ENCODE measurements around the gene KLHDC4.
"Not testable (repeated sequence)": the region's sequence is repeated elsewhere in the genome, so short reads cannot be mapped to it uniquely, and the experiment has no call there.

The KLHDC4 gene

GRCh38 chr16:87787451-87788091, 21.8 kb upstream of the KLHDC4 start:
- not testable (repeated sequence) for DNase-seq

DNA sequence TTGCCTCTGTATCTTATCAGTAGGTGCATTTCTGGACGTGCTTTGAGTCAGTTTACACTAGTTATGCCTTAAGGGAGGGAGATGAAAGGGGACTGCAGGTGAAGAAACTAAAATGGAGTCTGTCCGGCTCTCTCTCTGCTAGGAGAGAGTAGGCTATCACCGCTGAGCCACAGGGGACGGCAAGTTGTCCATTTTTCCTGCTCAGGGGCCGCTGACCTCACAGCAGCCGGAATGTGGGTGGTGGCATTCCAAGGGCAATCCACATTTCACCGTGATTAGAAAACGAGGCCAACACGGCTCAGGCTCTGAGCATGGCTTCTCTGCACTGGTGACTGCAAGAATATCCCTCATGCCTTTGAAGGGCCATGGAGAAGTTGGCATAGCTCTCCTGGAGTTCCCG, 19.0 kb upstream of the KLHDC4 start:
- DNase-seq = peak; percentile 11

GRCh38 chr16:87782033-87782432, 16.2 kb upstream of the KLHDC4 start:
- no peak for DNase-seq

GRCh38 chr16:87780385-87780989, 14.7 kb upstream of the KLHDC4 start:
- peak; percentile 35 for DNase-seq

- peak; percentile 80 for DNase-seq
Observed at GRCh38 chr16:87778830-87779579, 13.2 kb upstream of the KLHDC4 start.

DNA sequence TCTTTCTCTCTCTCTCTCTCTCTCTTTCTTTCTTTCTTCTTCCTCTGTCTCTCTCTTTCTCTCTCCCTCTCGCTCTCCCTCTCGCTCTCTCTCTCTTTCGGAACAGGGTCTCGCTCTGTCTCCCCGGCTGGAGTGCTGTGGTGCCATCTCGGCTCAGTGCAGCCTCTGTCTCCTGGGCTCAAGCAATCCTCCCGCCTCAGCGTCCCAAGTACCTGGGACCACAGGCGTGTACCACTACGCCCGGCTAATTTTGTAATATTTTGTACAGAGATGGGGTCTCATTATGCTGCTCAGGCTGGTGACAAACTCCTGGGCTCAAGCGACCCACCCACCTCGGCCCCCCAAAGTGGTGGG, 12.7 kb upstream of the KLHDC4 start:
- DNase-seq = no peak

- DNase-seq = not testable (repeated sequence)
Observed at GRCh38 chr16:87773836-87774235, 8.1 kb upstream of the KLHDC4 start.

GRCh38 chr16:87767456-87767855, 1.7 kb upstream of the KLHDC4 start:
- not testable (repeated sequence) for DNase-seq

DNA sequence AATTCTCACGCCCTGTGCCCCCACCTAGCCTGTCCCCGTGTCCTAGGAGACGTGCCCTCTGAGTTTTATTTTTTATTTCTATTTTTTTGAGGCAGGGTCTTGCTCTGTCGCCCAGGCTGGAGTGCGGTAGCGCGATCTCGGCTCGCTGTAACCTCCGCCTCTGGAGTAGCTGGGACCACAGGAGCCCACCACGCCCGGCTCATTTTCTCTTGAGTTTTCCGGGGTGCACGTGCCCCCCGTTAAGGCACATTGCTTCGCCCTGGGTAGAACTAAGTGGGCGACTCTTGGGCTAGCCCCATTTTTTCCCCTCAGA, 655 bp upstream of the KLHDC4 start:
- no peak for DNase-seq

DNA sequence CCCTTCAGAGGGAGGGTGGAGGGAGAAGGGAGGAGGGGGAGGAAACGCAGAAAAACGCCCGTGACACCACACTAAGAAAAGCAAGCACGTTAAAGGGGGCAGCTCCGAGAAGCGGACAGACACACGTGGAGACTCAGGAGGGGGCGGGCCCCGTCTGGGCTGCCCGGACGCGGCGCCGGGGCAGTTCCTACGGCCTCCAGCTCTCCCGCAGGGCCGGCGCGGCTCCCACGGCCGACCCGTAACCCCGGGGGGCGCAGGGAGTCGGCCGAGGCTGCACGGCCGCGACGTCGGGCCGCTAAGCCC, 362 bp downstream of the KLHDC4 start:
- no peak for DNase-seq

DNA sequence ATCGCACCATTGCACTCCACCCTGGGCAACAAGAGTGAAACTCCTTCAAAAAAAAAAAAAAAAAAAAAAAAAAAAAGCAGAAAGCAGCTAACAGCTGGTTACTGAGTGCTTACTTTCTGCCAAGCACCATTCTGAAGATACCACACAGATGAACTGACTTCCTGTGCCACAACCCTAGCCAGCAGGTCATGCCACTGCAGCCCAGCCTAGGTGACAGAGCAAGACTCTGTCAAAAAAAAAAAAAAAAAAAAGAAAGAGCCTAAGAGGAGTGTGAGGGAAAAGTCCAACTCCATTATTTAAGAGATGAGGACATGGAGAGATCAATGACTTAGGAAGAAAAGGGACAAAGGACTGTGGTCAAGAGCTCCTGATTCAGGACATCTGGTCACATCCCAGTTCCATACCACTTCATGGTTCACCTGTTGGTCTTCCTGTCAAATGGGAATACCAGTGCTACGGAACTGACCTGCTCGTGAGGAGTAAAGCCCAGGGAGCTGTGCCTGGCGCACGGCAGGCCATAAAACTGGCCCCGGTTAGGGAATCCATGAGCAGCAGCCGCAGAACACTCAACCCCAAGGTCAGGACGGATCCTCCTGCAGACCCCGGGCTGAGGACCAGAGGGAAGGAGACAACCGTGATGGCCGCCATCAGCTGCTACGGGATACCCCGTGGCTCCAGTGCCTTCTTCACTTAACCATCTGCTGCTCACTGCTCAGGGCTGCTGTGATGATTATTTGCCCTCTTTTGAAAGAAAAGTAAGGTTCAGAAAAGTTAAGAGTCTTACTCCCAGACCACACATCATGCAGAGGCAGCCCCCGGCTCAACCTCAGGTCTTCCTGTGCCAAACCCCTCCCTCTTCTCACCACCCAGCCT, 950 bp downstream of the KLHDC4 start:
- no peak for DNase-seq

DNA sequence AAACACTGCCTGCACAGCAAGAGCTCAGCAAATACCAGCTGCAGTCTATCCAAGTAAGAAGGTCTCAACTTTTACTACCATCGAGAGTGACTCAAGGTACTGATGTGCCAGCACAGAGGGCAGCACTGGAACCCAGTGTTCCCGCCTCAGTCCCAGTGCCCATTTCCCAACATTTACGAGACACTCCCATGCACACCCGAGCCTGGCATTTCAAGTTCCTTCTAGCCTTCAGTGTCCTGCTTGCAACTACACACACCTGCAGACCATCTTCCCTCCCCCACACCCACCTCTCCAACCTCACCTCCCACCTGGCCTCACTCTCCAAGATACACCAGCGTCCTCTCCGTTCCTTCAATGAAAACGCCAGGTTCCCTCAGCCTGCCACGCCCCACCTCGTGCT, 3.2 kb downstream of the KLHDC4 start:
- DNase-seq = no peak

GRCh38 chr16:87762071-87762571, 3.7 kb downstream of the KLHDC4 start:
- DNase-seq = no peak

GRCh38 chr16:87761060-87761459, 4.7 kb downstream of the KLHDC4 start:
- no peak for DNase-seq

DNA sequence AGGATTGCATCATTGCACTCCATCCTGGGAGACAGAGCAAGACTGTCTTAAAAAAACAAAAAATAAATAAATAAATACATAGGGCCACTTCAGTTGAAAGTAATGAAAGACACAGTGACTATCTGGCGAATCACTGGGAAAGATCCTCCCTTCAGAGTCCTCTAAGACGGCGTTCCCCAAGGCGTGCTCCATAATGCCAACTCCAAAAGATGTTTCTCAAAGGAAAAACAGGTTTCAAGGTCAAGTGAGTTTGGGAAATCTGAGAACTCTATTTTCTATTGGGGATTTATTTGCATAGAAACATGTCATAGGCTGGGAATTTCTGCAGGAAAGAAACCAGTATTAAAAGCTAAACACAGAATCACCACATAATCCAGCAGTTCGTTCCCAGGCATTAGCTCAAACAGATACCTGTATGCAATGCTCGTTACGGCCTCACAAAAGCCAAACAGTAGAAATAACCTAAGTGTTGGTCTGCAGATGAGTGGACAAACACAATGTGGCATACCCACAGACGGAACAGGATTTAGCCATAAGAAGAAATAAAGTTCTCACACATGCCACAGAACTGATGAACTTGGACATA, 7.9 kb downstream of the KLHDC4 start:
- DNase-seq = peak; percentile 81

DNA sequence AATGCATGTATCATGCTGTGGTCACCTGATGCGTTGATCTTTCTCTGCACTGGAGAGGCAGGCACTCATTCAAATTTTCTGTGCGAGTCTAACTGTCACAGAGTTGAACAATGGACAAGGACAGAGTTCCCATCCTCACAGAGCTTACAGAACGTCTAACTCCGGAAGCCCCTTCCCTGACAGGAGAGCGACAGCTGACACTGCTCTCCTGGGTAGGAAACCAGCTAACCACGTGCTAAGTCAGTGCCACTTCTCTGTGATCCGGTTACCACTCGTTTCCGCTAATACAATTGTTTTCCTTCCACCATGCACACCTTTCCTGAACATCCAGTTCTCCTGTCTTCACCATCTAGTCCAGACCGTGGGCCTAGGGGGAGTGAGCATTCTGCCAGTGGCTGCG, 11.3 kb downstream of the KLHDC4 start:
- no peak for DNase-seq

DNA sequence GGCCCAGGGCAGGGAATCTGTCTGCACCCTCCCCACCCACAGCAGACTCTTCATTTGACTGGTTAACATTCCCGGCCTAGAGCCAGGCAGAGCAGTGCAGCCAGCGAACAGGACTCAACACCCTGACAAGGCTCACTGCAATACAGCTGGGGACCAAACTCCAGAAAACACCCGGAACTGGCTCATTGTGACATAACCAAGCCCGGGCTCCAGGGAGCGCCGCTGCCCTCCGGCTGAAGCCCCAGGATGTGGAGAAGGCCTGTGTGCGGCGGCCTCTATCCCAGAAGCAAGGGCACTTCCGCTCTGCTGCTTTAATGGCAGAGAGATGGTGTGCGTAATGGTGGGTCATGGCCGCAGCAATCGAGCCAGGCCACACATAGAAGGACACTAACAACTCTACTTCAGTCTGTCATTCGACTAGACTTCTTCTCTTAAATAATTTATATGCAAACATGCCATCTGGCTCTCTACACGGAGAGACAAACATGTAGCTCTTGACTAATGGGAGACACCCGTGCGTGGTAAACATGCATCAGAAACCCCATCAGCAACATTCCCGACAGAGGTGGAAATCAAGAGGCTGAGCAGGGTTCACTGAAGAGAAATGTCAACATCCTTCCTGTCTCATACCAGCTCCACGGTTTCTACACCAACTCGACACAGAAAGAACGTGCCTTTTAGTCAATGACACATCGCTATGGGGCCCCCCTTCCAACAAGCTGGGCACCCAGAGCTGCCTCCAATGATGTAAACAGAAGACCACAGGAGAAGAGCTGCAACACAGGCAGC, 18.0 kb downstream of the KLHDC4 start:
- DNase-seq = no peak

DNA sequence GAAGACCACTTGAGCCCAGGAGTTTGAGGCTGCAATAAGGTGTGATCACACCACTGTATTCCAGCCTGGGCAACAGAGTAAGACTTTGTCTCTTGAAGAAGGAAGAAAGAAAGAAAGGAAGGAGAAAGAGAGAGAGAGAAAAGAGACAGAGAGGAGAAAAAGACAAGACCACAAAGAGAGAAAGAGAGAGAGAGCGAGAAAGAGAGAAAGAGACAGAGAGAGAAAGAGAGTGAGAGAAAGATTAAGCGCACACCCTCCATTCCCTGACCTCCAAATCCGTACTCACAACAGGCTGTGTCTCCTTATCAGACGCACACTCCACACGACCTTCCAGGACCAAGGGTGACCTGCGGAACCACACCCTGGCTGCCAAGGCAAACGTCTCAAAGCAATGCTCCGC, 19.6 kb downstream of the KLHDC4 start:
- DNase-seq = no peak

DNA sequence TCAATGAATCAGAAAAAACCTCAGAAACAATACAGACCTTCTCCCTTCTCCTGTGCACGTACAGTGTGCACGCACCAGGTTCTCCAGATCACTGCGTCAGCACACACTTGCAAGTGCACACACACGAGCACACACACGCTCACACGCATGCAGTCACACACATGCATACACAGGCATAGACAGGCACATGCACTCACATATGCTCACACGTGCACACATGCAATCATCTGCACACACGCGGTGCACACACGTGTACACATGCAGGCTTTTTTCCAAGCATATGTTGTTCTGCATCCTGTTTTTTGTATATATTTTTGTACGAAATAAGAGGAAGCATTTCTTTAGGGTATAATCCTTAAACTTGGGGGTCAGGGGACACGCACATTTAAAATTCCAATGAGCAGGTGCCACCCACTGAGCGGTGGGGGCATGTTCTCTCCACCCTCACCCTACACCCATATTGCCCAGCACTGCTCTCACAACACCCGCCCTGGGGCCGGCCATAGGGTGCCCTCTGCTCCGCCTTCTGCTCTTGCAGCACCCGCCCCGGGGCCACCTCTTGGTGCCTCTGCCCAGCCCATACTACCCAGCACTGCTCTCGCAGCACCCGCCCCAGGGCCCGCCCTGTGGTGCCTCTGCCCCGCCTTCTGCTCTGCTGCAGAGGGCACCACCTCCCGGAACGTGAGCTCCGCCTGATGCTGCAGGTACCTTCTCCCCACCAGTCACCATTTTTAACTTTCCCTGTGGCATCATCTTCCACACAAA, 20.9 kb downstream of the KLHDC4 start:
- DNase-seq = no peak

- no peak for DNase-seq
Observed at GRCh38 chr16:87742781-87743490, 22.9 kb downstream of the KLHDC4 start.
